Myometrial cell (primary cell): ENCODE results near the gene FBRS. TPM values are rescaled to one million over a fixed set of nuclear protein-coding genes. Genes with fewer than 3 reads are reported as not detected.

Source experiments
- total RNA-seq: library from RNA; depleted of rRNA; stranded (reverse); fragments of >200 nt; gene quantifications from 2 replicates; pipeline ENCODE4 v1.2.3, GENCODE V29; 2015

The FBRS gene
- 23.1 and 30.5 TPM in 2 replicates for total RNA-seq

DNA sequence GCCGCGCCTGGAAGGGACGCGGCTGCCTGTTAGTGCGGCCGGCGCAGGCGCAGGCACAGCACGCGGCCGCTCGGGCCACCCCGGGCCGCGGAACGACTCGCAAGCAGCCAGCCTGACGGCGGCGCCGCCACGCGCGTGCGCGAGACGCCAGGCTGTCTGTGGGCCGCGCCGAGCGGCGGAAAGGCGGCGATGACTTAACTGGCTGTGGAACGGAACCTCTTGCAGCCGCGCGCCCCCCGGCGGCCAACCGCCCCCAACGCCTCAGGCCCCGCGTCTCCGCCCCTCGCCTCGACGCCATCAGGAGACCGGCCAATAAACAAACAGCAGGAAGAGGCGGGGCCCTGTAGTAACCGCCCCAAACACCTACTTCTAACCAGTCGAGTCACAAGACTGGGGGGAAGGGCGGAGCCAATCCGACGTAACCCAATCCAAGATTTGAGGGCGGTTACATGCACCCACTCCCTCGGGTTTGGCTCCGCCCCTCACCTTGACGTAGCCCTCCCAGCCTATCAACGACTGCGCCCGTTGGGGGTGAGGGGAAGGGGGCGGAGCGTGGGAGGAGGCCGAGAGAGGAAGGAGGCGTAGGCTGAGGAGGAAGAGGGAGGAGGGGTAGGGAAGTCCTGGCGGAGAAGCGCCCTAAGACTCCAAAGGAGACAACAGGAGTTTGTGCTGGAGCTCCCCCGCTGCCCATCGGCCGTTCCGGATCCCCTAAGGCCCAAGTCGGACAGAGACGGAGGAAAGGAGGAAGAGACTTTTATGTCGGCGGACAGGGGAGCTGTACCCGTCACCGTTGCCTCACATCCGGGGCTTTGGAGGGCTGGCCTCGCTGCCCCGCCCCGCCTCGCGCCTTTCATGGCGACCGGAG lies at the start of gene FBRS:
TSS of gene FBRS (plus strand) at position 566 of the 865 bp plus-strand sequence. CDS start 1,088 bp downstream, outside the sequence.

GRCh38 chr16:30609926-30610839 lies 48.0 kb upstream of the FBRS start, which contains the start of gene ZNF689:
Gene ZNF689 (minus strand): TSS chr16:30610389. CDS start chr16:30610041, 348 bp downstream.

DNA sequence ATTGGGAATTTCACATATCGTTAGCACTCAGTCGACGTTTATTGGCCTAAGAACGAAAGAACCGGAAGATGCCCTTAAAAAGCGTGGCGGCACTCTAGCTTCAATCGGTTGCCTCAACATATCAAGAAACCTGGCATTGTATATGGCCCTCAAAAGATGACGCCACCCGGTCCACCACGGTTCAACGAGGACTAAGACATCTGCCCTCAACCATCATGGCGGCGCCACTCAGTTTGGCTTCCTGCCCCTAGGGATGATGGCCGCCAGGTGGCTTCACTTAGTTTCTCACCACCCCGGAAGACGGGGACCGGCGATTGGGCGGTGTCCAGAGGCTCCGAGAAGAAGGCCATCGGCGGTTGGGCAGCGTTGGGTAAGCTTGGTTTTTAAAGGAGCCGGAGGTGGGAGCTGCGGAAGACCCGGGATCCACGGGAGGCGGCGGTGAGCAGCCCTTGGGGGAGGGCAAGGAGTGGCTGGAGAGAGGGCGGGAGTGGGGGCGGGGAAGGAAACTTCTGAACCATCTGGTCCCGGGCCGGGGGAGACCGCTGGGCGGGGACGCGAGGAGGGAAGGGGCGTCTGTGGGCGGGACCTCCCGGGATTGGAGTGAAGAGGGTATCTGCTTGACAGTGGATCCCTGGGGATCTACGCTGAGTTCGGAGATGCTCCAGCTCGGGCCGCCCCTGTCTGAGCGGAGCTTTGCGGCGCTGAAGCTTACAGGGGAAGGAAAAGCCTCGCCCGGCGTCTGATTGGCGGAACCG lies 7.7 kb upstream of the FBRS start, which contains the start of gene PRR14:
TSS of gene PRR14 (plus strand) at position 592 of the 755 bp plus-strand sequence. CDS start 686 bp downstream, outside the sequence.

DNA sequence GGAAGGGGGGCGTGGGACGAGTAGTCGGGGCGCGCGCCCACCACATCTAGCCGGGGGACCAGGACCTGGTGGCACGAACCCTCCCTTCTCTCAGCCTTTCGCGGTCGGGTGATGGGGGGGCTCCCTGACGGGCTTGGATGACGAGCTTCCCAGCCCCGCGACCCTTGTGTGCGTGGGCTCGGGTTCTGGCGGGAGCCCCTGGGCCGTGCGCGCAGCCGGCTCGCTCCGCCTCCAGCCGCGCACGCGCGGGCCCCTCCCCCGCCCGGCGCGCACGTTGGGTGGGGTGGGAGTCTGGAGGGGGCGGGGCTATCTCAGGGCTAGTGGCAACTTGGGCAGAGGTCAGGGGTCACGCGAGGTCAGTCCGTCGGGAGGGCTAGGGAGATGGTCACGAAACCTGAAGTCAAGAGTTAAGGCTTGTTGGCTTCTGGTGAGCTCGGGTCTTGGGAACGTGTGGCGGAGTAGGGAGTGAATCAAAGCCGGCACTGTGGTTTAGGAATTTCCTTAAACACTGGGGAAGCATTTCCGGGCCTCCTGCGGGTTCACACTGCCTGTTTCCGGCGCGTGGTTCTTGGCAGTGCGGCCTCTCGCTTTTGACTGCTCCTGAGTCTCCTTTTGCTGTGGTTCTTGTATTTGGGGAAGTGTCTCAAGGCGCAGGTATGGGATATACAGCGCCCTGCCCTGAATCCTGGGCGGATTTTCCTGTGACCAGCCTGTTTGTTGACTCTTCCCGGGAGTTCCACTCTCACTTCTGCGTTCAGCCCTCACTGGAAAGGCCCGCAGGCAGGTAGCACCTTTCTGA lies 40.8 kb downstream of the FBRS start, which contains the start of gene SRCAP:
TSS of gene SRCAP (plus strand) at position 356 of the 799 bp plus-strand sequence. CDS start 1,654 bp downstream, outside the sequence.

Other genes starting within 250 kb of the FBRS start
- gene DCTPP1, start 228.4 kb upstream of the FBRS start, total RNA-seq = 31.7 and 34.7 TPM in 2 replicates
- 16.0 and 19.0 TPM in 2 replicates for gene SEPHS2, start 212.6 kb upstream of the FBRS start, total RNA-seq
- gene ITGAL, start 185.7 kb upstream of the FBRS start, total RNA-seq = not detected in 2 replicates
- gene ZNF768, start 131.9 kb upstream of the FBRS start, total RNA-seq = 21.9 and 29.4 TPM in 2 replicates
- gene ZNF747, start 123.6 kb upstream of the FBRS start, total RNA-seq = 8.7 and 14.1 TPM in 2 replicates
- 5.5 and 6.2 TPM in 2 replicates for gene ZNF764, start 100.1 kb upstream of the FBRS start, total RNA-seq
- 17.6 and 21.8 TPM in 2 replicates for gene ZNF688, start 86.7 kb upstream of the FBRS start, total RNA-seq
- 3.7 and 23.6 TPM in 2 replicates for gene ZNF785, start 72.7 kb upstream of the FBRS start, total RNA-seq
- gene ZNF689, start 48.0 kb upstream of the FBRS start, total RNA-seq = 7.4 and 9.8 TPM in 2 replicates
- gene PRR14, start 7.5 kb upstream of the FBRS start, total RNA-seq = 9.5 and 19.3 TPM in 2 replicates
- gene SRCAP, start 40.7 kb downstream of the FBRS start, total RNA-seq = 12.8 and 19.9 TPM in 2 replicates
- gene PHKG2, start 90.0 kb downstream of the FBRS start, total RNA-seq = 38.6 and 46.6 TPM in 2 replicates
- gene CFAP119, start 103.6 kb downstream of the FBRS start, total RNA-seq = 4.6 and 6.9 TPM in 2 replicates
- 80.1 and 86.3 TPM in 2 replicates for gene RNF40, start 103.9 kb downstream of the FBRS start, total RNA-seq
- gene ZNF629, start 128.8 kb downstream of the FBRS start, total RNA-seq = 11.3 and 13.8 TPM in 2 replicates
- gene BCL7C, start 235.6 kb downstream of the FBRS start, total RNA-seq = 77.8 and 85.3 TPM in 2 replicates
- gene CTF1, start 238.2 kb downstream of the FBRS start, total RNA-seq = 3.9 and 11.2 TPM in 2 replicates